Endothelial cell of umbilical vein (primary cell): ENCODE results near the gene SOX2.

Source experiments
- EZH2 ChIP-seq: IDR thresholded peaks from 2 replicates; pipeline ENCODE4 v1.6.1; 2012; ENCODE audit warnings: borderline replicate concordance, low read depth, mild to moderate bottlenecking, moderate library complexity, low read length, inconsistent platforms; ENCODE audit not compliant: severe bottlenecking
- GATA2 ChIP-seq: IDR thresholded peaks from 2 replicates; pipeline ENCODE4 v1.7.0; 2011; ENCODE audit warnings: low read depth, mild to moderate bottlenecking, moderate library complexity, mixed read lengths, low read length; ENCODE audit not compliant: insufficient read length, insufficient read depth
- JUN ChIP-seq: IDR thresholded peaks from 2 replicates; pipeline ENCODE4 v1.6.1; 2011; ENCODE audit warnings: borderline replicate concordance, low read depth; ENCODE audit not compliant: insufficient read length, insufficient read depth
- MYC ChIP-seq: IDR thresholded peaks from one replicate; pipeline ENCODE4 v1.6.1; 2011; ENCODE audit warnings: mild to moderate bottlenecking, low read depth, low read length
- POLR2A ChIP-seq: IDR thresholded peaks from 2 replicates; pipeline ENCODE4 v1.6.1; 2012; ENCODE audit warnings: low read depth, mild to moderate bottlenecking, control low read depth, low read length
- POLR2AphosphoS5 ChIP-seq: IDR thresholded peaks from 2 replicates; pipeline ENCODE4 v1.6.1; 2012; ENCODE audit warnings: low read depth, mild to moderate bottlenecking, control low read depth, low read length, moderate library complexity; ENCODE audit not compliant: insufficient read depth
- TF ChIP-seq, protein P1 (sequence below), 2 donors: IDR thresholded peaks; 1 replicate in 1 of 2; 2 replicates in 1 of 2; pipeline ENCODE4 v1.5.1; 2011; ENCODE audit warnings: low read length in 2 of 2, mild to moderate bottlenecking in 2 of 2, moderate library complexity in 2 of 2, control low read depth in 1 of 2, inconsistent platforms in 1 of 2, low read depth in 1 of 2; ENCODE audit not compliant: insufficient read depth in 1 of 2; ENCODE audit errors: extremely low read depth in 1 of 2
- TF ChIP-seq, protein P2 (sequence below): IDR thresholded peaks from 2 replicates; pipeline ENCODE4 v1.6.1; 2011; ENCODE audit not compliant: insufficient read depth, insufficient read length

DNA sequence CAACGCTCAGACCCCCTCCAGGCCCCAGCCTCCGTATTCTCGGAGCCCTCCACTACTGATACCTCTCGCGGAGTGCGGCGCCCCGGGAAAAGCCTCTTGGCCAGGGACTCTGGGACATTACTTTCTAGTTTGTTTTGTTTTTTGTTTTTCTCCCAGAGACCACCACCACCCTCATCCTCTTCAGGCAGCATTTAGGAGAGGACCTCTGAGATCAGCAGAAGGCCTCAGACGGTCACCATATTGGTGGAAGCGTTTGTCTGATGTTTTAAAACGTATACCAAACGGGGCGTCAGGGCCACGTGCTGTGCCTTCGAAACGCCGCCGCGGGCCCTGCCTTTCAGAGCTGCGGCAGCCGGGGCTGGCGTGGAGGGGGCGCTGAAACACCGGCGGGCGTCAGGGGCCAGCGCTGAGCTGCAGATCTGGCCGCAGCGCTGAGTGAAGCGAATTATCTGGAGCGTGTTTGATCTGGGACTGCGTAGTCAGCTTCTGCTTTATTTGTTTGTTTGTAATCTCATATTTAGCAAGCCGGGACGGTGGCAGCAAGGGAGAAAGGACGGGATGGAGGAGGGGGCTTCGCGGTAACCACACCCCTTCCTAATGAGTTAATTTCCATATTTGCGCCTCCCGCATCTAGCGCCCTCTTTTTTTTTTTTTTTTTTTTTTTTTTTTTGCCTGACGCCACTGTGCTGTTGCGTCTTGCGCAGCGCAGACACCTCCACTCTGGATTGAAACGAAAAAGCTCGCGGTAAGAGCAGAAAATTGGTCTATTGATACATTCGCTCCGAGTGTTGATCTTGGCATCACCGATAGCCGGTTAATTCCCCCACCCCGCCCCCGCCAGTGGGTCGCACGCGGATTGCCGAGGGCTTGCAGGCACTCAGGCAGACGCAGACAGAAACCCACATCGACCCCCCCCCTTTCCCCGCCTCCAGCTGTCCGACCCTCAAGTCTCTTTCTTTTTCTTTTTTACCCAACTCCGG, 14.9 kb downstream of the SOX2 start:
- TF ChIP-seq, protein P1, sequence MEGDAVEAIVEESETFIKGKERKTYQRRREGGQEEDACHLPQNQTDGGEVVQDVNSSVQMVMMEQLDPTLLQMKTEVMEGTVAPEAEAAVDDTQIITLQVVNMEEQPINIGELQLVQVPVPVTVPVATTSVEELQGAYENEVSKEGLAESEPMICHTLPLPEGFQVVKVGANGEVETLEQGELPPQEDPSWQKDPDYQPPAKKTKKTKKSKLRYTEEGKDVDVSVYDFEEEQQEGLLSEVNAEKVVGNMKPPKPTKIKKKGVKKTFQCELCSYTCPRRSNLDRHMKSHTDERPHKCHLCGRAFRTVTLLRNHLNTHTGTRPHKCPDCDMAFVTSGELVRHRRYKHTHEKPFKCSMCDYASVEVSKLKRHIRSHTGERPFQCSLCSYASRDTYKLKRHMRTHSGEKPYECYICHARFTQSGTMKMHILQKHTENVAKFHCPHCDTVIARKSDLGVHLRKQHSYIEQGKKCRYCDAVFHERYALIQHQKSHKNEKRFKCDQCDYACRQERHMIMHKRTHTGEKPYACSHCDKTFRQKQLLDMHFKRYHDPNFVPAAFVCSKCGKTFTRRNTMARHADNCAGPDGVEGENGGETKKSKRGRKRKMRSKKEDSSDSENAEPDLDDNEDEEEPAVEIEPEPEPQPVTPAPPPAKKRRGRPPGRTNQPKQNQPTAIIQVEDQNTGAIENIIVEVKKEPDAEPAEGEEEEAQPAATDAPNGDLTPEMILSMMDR (IDR thresholded peaks at IDR 0.05; ENCODE audit: extremely low read depth in 1 of 2, insufficient read depth in 1 of 2, low read depth in 1 of 2, low read length in 2 of 2), result no peak
- TF ChIP-seq POLR2AphosphoS5 (no peak), JUN (no peak), POLR2A (no peak), EZH2 (peak; percentile 37), MYC (no peak), GATA2 (no peak)
- TF ChIP-seq, protein P2, sequence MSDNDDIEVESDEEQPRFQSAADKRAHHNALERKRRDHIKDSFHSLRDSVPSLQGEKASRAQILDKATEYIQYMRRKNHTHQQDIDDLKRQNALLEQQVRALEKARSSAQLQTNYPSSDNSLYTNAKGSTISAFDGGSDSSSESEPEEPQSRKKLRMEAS, result no peak
